PC-3 (cell line): Measurements from ENCODE around the gene NEU3. TPM values are rescaled to one million over a fixed set of nuclear protein-coding genes. Genes with fewer than 3 reads are reported as not detected.

ENCODE experiments used
- ATAC-seq: fragments of 200-7000 bp; cut with Tn5 transposase; 2 replicates; pipeline ENCODE4 v1.9.1; 2020; ENCODE audit warnings: mild to moderate bottlenecking, moderate library complexity
- BruUV-seq: library from RNA; stranded (reverse); fragments of 400-500 nt; replicated peaks from 2 replicates; lab custom pipeline; 2021; lab: Mats Ljungman, UMichigan
- CTCF ChIA-PET: fragments of 300-600 bp; sonication (Branson Sonifier 250); formaldehyde crosslinking; loops from one replicate; lab custom pipeline; 2022; ENCODE audit warnings: antibody characterized with exemption; lab: Charles Lee
- POLR2A ChIA-PET: fragments of 300-600 bp; sonication (Branson Sonifier 250); formaldehyde crosslinking; loops from one replicate; lab custom pipeline; 2022; ENCODE audit warnings: antibody characterized with exemption; ENCODE audit not compliant: unreplicated experiment; lab: Charles Lee
- DNase-seq: peaks from one replicate; pipeline ENCODE4 v3.0.0-alpha.2; 2015
- H2AFZ ChIP-seq: fragments of 300-600 bp; sonication (generic); 2 replicates; pipeline ENCODE4 v1.6.0; 2016; ENCODE audit warnings: antibody characterized with exemption, low read length
- H3F3A ChIP-seq: fragments of 300-600 bp; sonication (generic); one replicate; pipeline ENCODE4 v1.6.0; 2017; ENCODE audit warnings: antibody characterized with exemption, low read length, control low read depth, mild to moderate bottlenecking; ENCODE audit not compliant: unreplicated experiment
- H3K27ac ChIP-seq: fragments of 300-600 bp; sonication (generic); 2 replicates; pipeline ENCODE4 v1.5.1; 2016; ENCODE audit warnings: mild to moderate bottlenecking, low read length
- H3K27me3 ChIP-seq: fragments of 300-600 bp; sonication (generic); 2 replicates; pipeline ENCODE4 v1.6.1; 2016; ENCODE audit warnings: low read length, mixed read lengths
- H3K36me3 ChIP-seq: fragments of 300-600 bp; sonication (generic); 2 replicates; pipeline ENCODE4 v1.6.1; 2016; ENCODE audit warnings: low read depth, mixed run types, low read length, mixed read lengths
- H3K4me1 ChIP-seq: fragments of 300-600 bp; sonication (generic); 2 replicates; pipeline ENCODE4 v1.5.1; 2016; ENCODE audit warnings: low read length; ENCODE audit not compliant: insufficient read depth
- H3K4me2 ChIP-seq: fragments of 300-600 bp; sonication (generic); 2 replicates; pipeline ENCODE4 v1.6.0; 2016; ENCODE audit warnings: low read length
- H3K4me3 ChIP-seq: fragments of 300-600 bp; sonication (generic); 2 replicates; pipeline ENCODE4 v1.5.1; 2016; ENCODE audit warnings: mild to moderate bottlenecking, low read length, mixed read lengths
- H3K79me2 ChIP-seq: fragments of 300-600 bp; sonication (generic); 2 replicates; pipeline ENCODE4 v1.6.1; 2017; ENCODE audit warnings: low read length, mixed read lengths
- H3K9ac ChIP-seq: fragments of 300-600 bp; sonication (generic); 2 replicates; pipeline ENCODE4 v1.6.0; 2016; ENCODE audit warnings: mild to moderate bottlenecking, low read length
- H3K9me2 ChIP-seq: fragments of 300-600 bp; sonication (generic); replicated peaks from 2 replicates; pipeline ENCODE4 v1.6.1; 2016; ENCODE audit warnings: mixed run types, low read length, mixed read lengths
- H3K9me3 ChIP-seq: fragments of 300-600 bp; sonication (generic); 2 replicates; pipeline ENCODE4 v1.6.1; 2016; ENCODE audit warnings: low read length, mixed read lengths
- H4K20me1 ChIP-seq: fragments of 300-600 bp; sonication (generic); 2 replicates; pipeline ENCODE4 v1.6.1; 2016; ENCODE audit warnings: low read length, mixed read lengths
- CTCF ChIP-seq: fragments of 300-600 bp; sonication (generic); conservative IDR thresholded peaks from 2 replicates; pipeline ENCODE4 v1.5.1; 2017; ENCODE audit warnings: antibody characterized with exemption, low read depth, mild to moderate bottlenecking, low read length
- EZH2 ChIP-seq: fragments of 300-600 bp; sonication (generic); IDR thresholded peaks from one replicate; pipeline ENCODE4 v1.6.1; 2017; ENCODE audit warnings: antibody characterized with exemption, mild to moderate bottlenecking, low read length; ENCODE audit not compliant: unreplicated experiment
- EZH2phosphoT487 ChIP-seq: fragments of 300-600 bp; sonication (generic); IDR thresholded peaks from 2 replicates; pipeline ENCODE4 v1.6.1; 2018; ENCODE audit warnings: mild to moderate bottlenecking, antibody characterized with exemption, low read length, borderline replicate concordance
- intact Hi-C: fragments of 100-400 bp; cut with micrococcal nuclease; formaldehyde crosslinking; loops from 2 replicates; pipeline ENCODE4 v1.9.0; 2023
- total RNA-seq: library from RNA; depleted of rRNA; stranded (reverse); fragments of >200 nt; gene quantifications from 2 replicates; pipeline ENCODE4 v1.2.3, GENCODE V29; 2014

NEU3 gene
- total RNA-seq, 1 experiment from 2014 or later = 15.7 TPM

DNA sequence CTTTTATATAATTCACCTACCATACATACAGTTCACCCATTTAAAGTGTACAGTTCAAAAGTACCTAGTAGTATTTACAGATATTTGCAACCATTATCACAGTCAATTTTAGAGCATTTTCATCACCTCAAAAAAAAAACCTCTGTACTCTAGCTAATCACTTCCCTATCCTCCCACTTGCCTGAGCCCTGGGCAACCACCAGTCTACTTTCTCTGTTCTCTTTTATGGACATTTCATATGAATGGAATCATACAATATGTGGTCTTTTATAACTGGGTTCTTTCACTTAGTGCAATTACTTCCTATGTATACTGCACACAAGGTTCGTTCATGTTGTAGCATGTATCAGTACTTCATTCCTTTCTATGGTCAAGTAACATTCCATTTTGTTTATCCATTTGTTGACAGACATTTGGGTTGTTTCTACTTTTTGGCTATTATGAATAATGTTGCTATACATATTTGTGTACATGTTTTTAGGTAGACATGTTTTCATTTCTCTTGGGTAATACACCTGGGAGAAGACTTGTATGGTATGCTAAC is 17.8 kb upstream of the NEU3 start:
- H3K4me1 ChIP-seq = no peaks in the 10 kb centered on the region
- H3K9me3 ChIP-seq = no peaks in the 10 kb centered on the region
- ATAC-seq = no peak
- no peak overlapping the region for H3K4me3 ChIP-seq
- intact Hi-C loops = no loop called here
- no peaks in the 10 kb centered on the region for H3F3A ChIP-seq
- peaks cover 61% of the 10 kb centered on the region for H3K36me3 ChIP-seq
- peaks cover 10% of the 10 kb centered on the region; the same call in 1 of the 2 replicates for H4K20me1 ChIP-seq
- H3K79me2 ChIP-seq = peaks cover 28% of the 10 kb centered on the region
- H3K9ac ChIP-seq = no peak overlapping the region
- POLR2A ChIA-PET = no interaction called here
- CTCF ChIA-PET = no interaction called here
- no peak overlapping the region for H2AFZ ChIP-seq
- H3K4me2 ChIP-seq = no peak overlapping the region
- BruUV-seq = no TSS peak
- TF ChIP-seq EZH2 = no peak
- TF ChIP-seq CTCF = no peak
- TF ChIP-seq EZH2phosphoT487 = no peak
- no peak for DNase-seq
- no peak overlapping the region for H3K27ac ChIP-seq
- no peaks in the 10 kb centered on the region for H3K9me2 ChIP-seq
- H3K27me3 ChIP-seq = no peaks in the 10 kb centered on the region

DNA sequence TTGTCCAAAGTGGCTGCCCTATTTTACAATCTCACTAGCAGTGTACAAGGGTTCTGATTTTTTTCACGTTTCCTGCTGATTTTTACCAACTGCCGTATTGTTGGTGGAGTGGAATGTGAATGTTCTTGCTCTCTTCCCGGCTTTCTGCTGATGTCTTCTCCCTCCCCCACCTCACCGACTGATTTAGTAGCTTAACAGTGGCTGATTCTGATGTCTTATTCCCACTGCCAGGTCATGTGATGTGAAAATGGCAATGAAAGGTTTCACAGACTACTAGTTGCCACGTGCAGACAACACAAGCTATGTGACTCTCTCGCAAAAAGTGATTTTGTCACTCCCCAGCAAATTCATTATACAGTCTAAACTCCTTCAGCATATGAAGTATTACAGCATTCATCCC is 17.3 kb upstream of the NEU3 start:
- no peak for TF ChIP-seq EZH2
- no peak for TF ChIP-seq EZH2phosphoT487
- no peak for TF ChIP-seq CTCF
- ChIA-PET CTCF (no interaction called here), POLR2A (no interaction called here)
- Histone ChIP-seq H3K79me2 (peaks cover 23% of the 10 kb centered on the region), H3K9me3 (no peaks in the 10 kb centered on the region), H3K9me2 (no peaks in the 10 kb centered on the region), H3F3A (no peaks in the 10 kb centered on the region), H3K4me3 (no peak overlapping the region), H3K4me1 (no peaks in the 10 kb centered on the region), H3K4me2 (no peak overlapping the region), H2AFZ (no peak overlapping the region), H4K20me1 (peaks cover 7% of the 10 kb centered on the region; the same call in 1 of the 2 replicates), H3K27me3 (no peaks in the 10 kb centered on the region), H3K36me3 (peaks cover 61% of the 10 kb centered on the region), H3K9ac (no peak overlapping the region), H3K27ac (no peak overlapping the region)
- no peak for DNase-seq
- ATAC-seq = no peak
- intact Hi-C loops = no loop called here
- BruUV-seq = no TSS peak

GRCh38 chr11:74978041-74978440 is 10.7 kb upstream of the NEU3 start:
- Histone ChIP-seq H3K36me3 (peaks cover 49% of the 10 kb centered on the region), H3F3A (no peaks in the 10 kb centered on the region), H3K79me2 (peaks cover 6% of the 10 kb centered on the region; the same call in 1 of the 2 replicates), H3K9ac (no peak overlapping the region), H2AFZ (no peak overlapping the region), H3K4me3 (no peak overlapping the region), H3K4me1 (no peaks in the 10 kb centered on the region), H3K27me3 (no peaks in the 10 kb centered on the region), H3K9me2 (no peaks in the 10 kb centered on the region), H3K9me3 (no peaks in the 10 kb centered on the region), H3K4me2 (no peak overlapping the region), H3K27ac (no peak overlapping the region), H4K20me1 (peaks cover 2% of the 10 kb centered on the region; the same call in 1 of the 2 replicates)
- no peak for TF ChIP-seq EZH2
- ChIA-PET POLR2A (no interaction called here), CTCF (no interaction called here)
- DNase-seq (no peak), ATAC-seq (no peak)
- intact Hi-C loops = no loop called here
- BruUV-seq = no TSS peak
